Right lobe of liver (tissue), 4 donors: ENCODE measurements around the gene DRC7.

Source experiments
- CTCF ChIP-seq, 4 donors: fragments of 200-600 bp in 3 of 4; fragments of 450-650 bp in 1 of 4; IDR thresholded peaks; one replicate each; pipeline versions ENCODE4 v1.5.1 to v1.8.0; 2016 to 2022; ENCODE audit warnings: antibody characterized with exemption in 4 of 4, mild to moderate bottlenecking in 2 of 4
- POLR2A ChIP-seq: fragments of 450-650 bp; IDR thresholded peaks from one replicate; pipeline ENCODE4 v1.6.1; 2017; ENCODE audit warnings: antibody characterized with exemption, mild to moderate bottlenecking
- donor health status: DM: no; HTN: no; CAD: no.
- donor health status: DM: no; HTN: no; CAD: no.
- donor health status: DM: no; HTN: yes; CAD: no.

GRCh38 chr16:57732037-57732436 is 37.4 kb downstream of the DRC7 start:
- TF ChIP-seq CTCF (IDR thresholded peaks at IDR 0.05) (no peak), POLR2A (no peak)
